Progenitor cell of endocrine pancreas (in vitro differentiated cells): Measurements from ENCODE around the gene RAB35. TPM values are rescaled to one million over a fixed set of nuclear protein-coding genes. Genes with fewer than 3 reads are reported as not detected.

Source experiments
- DNase-seq: peaks from one replicate; pipeline ENCODE4 v3.0.0; 2021; ENCODE audit warnings: low spot score; ENCODE audit not compliant: unreplicated experiment
- H3K27ac Mint-ChIP-seq: 2 replicates; pipeline ENCODE4 v1.8.0; 2021; ENCODE audit warnings: mild to moderate bottlenecking, moderate library complexity, mixed read lengths
- H3K27me3 Mint-ChIP-seq: 2 replicates; pipeline ENCODE4 v1.8.0; 2021; ENCODE audit warnings: mixed read lengths
- H3K36me3 Mint-ChIP-seq: 2 replicates; pipeline ENCODE4 v1.8.0; 2022; ENCODE audit warnings: mixed read lengths; ENCODE audit not compliant: insufficient read depth
- H3K4me1 Mint-ChIP-seq: 2 replicates; pipeline ENCODE4 v1.8.0; 2021; ENCODE audit warnings: low read depth, mixed read lengths
- H3K4me3 Mint-ChIP-seq: 2 replicates; pipeline ENCODE4 v1.8.0; 2021; ENCODE audit warnings: low read depth, mild to moderate bottlenecking, moderate library complexity, mixed read lengths
- H3K9me3 Mint-ChIP-seq: 2 replicates; pipeline ENCODE4 v1.8.0; 2021; ENCODE audit warnings: low read depth, mixed read lengths
- CTCF ChIP-seq: fragments of 200-600 bp; sonication (generic); IDR thresholded peaks from one replicate; pipeline ENCODE4 v1.5.0; 2021; ENCODE audit warnings: antibody characterized with exemption, mild to moderate bottlenecking; ENCODE audit not compliant: unreplicated experiment
- total RNA-seq: library from RNA; stranded (reverse); gene quantifications from 2 replicates; pipeline ENCODE4 v1.2.1, GENCODE V29; 2021

RAB35 gene
- total RNA-seq, 1 donor from 2014 or later = 36.7 TPM

GRCh38 chr12:120071493-120072020, 45.0 kb downstream of the RAB35 start:
- Mint-ChIP-seq H3K36me3 (no peaks in the 10 kb centered on the region), H3K4me3 (no peak overlapping the region), H3K4me1 (no peaks in the 10 kb centered on the region), H3K9me3 (no peaks in the 10 kb centered on the region), H3K27ac (no peak overlapping the region), H3K27me3 (no peaks in the 10 kb centered on the region)
- DNase-seq = no peak
- no peak for TF ChIP-seq CTCF

- H3K36me3 Mint-ChIP-seq = no peaks in the 10 kb centered on the region
Observed at GRCh38 chr12:120069278-120069677, 47.3 kb downstream of the RAB35 start.

GRCh38 chr12:120067901-120068300, 48.7 kb downstream of the RAB35 start:
- no peak overlapping the region for H3K27ac Mint-ChIP-seq
- peaks cover 10% of the 10 kb centered on the region for H3K4me1 Mint-ChIP-seq

More at GRCh38 chr12:120069278-120069677, 47.3 kb downstream of the RAB35 start:
- no peak overlapping the region for H3K27ac Mint-ChIP-seq
- H3K9me3 Mint-ChIP-seq = no peaks in the 10 kb centered on the region
- DNase-seq = no peak
- no peak for TF ChIP-seq CTCF
- no peaks in the 10 kb centered on the region for H3K27me3 Mint-ChIP-seq
- no peak overlapping the region for H3K4me3 Mint-ChIP-seq
- peaks cover 4% of the 10 kb centered on the region for H3K4me1 Mint-ChIP-seq

GRCh38 chr12:120067084-120067869, 49.3 kb downstream of the RAB35 start:
- no peak for DNase-seq
- Mint-ChIP-seq H3K27ac (no peak overlapping the region), H3K4me3 (no peak overlapping the region), H3K9me3 (no peaks in the 10 kb centered on the region), H3K27me3 (peaks cover 7% of the 10 kb centered on the region), H3K4me1 (peaks cover 12% of the 10 kb centered on the region), H3K36me3 (no peaks in the 10 kb centered on the region)
- TF ChIP-seq CTCF = no peak

More at GRCh38 chr12:120067901-120068300, 48.7 kb downstream of the RAB35 start:
- no peaks in the 10 kb centered on the region for H3K36me3 Mint-ChIP-seq
- peaks cover 3% of the 10 kb centered on the region for H3K27me3 Mint-ChIP-seq
- no peak for DNase-seq
- H3K4me3 Mint-ChIP-seq = no peak overlapping the region
- no peak for TF ChIP-seq CTCF
- H3K9me3 Mint-ChIP-seq = no peaks in the 10 kb centered on the region

GRCh38 chr12:120066341-120066740, 50.2 kb downstream of the RAB35 start:
- Mint-ChIP-seq H3K4me3 (no peak overlapping the region), H3K36me3 (no peaks in the 10 kb centered on the region), H3K27me3 (peaks cover 10% of the 10 kb centered on the region), H3K9me3 (no peaks in the 10 kb centered on the region), H3K27ac (no peak overlapping the region), H3K4me1 (peaks cover 12% of the 10 kb centered on the region)
- TF ChIP-seq CTCF = no peak
- no peak for DNase-seq
